Endothelial cell of umbilical vein (primary cell): ENCODE measurements around the gene MS4A4A.

Source experiments
- EZH2 ChIP-seq: IDR thresholded peaks from 2 replicates; pipeline ENCODE4 v1.6.1; 2012; ENCODE audit warnings: borderline replicate concordance, low read depth, mild to moderate bottlenecking, moderate library complexity, low read length, inconsistent platforms; ENCODE audit not compliant: severe bottlenecking
- JUN ChIP-seq: IDR thresholded peaks from 2 replicates; pipeline ENCODE4 v1.6.1; 2011; ENCODE audit warnings: borderline replicate concordance, low read depth; ENCODE audit not compliant: insufficient read length, insufficient read depth
- MYC ChIP-seq: IDR thresholded peaks from one replicate; pipeline ENCODE4 v1.6.1; 2011; ENCODE audit warnings: mild to moderate bottlenecking, low read depth, low read length
- POLR2A ChIP-seq: IDR thresholded peaks from 2 replicates; pipeline ENCODE4 v1.6.1; 2012; ENCODE audit warnings: low read depth, mild to moderate bottlenecking, control low read depth, low read length
- POLR2AphosphoS5 ChIP-seq: IDR thresholded peaks from 2 replicates; pipeline ENCODE4 v1.6.1; 2012; ENCODE audit warnings: low read depth, mild to moderate bottlenecking, control low read depth, low read length, moderate library complexity; ENCODE audit not compliant: insufficient read depth
- TF ChIP-seq, protein P1 (sequence below), 2 donors: IDR thresholded peaks; 1 replicate in 1 of 2; 2 replicates in 1 of 2; pipeline ENCODE4 v1.5.1; 2011; ENCODE audit warnings: low read length in 2 of 2, mild to moderate bottlenecking in 2 of 2, moderate library complexity in 2 of 2, control low read depth in 1 of 2, inconsistent platforms in 1 of 2, low read depth in 1 of 2; ENCODE audit not compliant: insufficient read depth in 1 of 2; ENCODE audit errors: extremely low read depth in 1 of 2
- TF ChIP-seq, protein P2 (sequence below): IDR thresholded peaks from 2 replicates; pipeline ENCODE4 v1.6.1; 2011; ENCODE audit not compliant: insufficient read depth, insufficient read length

DNA sequence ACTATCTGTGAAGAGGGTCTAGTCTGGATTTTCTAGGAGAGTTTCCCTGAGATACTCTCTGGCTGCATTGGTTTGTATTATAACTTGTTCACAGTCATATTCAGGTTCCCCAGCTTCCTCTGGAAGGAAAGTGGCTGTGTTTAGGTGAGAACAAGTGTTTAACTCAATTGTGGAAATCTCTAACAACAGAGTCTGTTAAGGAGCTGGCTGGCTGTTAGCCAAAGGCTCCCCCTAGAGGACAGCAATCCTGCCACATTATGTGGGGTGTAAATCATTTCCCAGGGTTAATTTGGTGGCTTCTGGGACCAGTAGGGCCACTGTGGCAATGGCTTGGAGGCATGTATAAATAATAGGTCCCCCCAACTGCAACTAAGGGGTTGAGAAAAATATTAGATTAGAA, 65.0 kb downstream of the MS4A4A start:
- TF ChIP-seq, protein P1, sequence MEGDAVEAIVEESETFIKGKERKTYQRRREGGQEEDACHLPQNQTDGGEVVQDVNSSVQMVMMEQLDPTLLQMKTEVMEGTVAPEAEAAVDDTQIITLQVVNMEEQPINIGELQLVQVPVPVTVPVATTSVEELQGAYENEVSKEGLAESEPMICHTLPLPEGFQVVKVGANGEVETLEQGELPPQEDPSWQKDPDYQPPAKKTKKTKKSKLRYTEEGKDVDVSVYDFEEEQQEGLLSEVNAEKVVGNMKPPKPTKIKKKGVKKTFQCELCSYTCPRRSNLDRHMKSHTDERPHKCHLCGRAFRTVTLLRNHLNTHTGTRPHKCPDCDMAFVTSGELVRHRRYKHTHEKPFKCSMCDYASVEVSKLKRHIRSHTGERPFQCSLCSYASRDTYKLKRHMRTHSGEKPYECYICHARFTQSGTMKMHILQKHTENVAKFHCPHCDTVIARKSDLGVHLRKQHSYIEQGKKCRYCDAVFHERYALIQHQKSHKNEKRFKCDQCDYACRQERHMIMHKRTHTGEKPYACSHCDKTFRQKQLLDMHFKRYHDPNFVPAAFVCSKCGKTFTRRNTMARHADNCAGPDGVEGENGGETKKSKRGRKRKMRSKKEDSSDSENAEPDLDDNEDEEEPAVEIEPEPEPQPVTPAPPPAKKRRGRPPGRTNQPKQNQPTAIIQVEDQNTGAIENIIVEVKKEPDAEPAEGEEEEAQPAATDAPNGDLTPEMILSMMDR (IDR thresholded peaks at IDR 0.05; ENCODE audit: extremely low read depth in 1 of 2, insufficient read depth in 1 of 2, low read depth in 1 of 2, low read length in 2 of 2), result peak; percentile 46 to 50
- TF ChIP-seq POLR2A, result no peak
- TF ChIP-seq, protein P2, sequence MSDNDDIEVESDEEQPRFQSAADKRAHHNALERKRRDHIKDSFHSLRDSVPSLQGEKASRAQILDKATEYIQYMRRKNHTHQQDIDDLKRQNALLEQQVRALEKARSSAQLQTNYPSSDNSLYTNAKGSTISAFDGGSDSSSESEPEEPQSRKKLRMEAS, result no peak
- no peak for TF ChIP-seq MYC
- no peak for TF ChIP-seq POLR2AphosphoS5
- TF ChIP-seq JUN, result no peak
- TF ChIP-seq EZH2, result no peak
